Right ventricle myocardium superior (tissue), 1 donor: Measurements from ENCODE around the gene UAP1L1. TPM values are rescaled to one million over a fixed set of nuclear protein-coding genes. Genes with fewer than 3 reads are reported as not detected.

ENCODE experiments used
- ATAC-seq: fragments of 200-7000 bp; cut with Tn5 transposase; one replicate; pipeline ENCODE4 v1.9.1; 2020; ENCODE audit warnings: mild to moderate bottlenecking; ENCODE audit not compliant: poor library complexity
- DNase-seq: peaks from one replicate; pipeline ENCODE4 v3.0.0-alpha.2; 2020
- intact Hi-C: fragments of 100-400 bp; cut with DNase I; formaldehyde crosslinking; loops from one replicate; pipeline ENCODE4 v1.11.2; 2022
- total RNA-seq: library from RNA; stranded (reverse); fragmentation: NEBNext Ultra II Directional; extraction: Animal tissue kit (Norgen Biotek cat#: 25700); gene quantifications from one replicate; pipeline ENCODE4 v1.2.1, GENCODE V29; 2021
- donor health status: DM: no; HTN: yes; CAD: no; lungs with severe emphysema.

The UAP1L1 gene
- total RNA-seq, 1 donor from 2014 or later: 11.3 TPM

DNA sequence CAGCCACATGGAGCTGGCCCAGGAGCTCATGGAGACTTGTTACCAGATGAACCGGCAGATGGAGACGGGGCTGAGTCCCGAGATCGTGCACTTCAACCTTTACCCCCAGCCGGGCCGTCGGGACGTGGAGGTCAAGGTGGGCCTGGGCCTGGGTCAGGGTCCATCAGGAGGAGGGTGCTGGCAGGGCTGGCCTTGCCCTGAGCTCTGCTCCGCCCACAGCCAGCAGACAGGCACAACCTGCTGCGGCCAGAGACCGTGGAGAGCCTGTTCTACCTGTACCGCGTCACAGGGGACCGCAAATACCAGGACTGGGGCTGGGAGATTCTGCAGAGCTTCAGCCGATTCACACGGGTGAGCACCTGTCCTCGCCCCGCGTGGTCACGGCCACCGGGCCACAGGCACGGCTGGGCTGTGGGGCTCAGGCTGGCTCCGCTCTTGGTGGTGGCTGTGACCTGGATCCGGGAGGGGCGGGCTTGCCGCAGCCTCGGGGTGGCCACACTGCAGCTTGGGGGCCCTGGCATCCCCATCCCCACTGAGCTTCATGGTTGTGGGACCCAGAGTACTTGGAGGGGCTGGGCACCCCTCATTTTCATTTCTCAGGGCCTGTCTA lies 30.1 kb downstream of the UAP1L1 start:
- ATAC-seq (no peak), DNase-seq (no peak)
- intact Hi-C loops: no loop called here

DNA sequence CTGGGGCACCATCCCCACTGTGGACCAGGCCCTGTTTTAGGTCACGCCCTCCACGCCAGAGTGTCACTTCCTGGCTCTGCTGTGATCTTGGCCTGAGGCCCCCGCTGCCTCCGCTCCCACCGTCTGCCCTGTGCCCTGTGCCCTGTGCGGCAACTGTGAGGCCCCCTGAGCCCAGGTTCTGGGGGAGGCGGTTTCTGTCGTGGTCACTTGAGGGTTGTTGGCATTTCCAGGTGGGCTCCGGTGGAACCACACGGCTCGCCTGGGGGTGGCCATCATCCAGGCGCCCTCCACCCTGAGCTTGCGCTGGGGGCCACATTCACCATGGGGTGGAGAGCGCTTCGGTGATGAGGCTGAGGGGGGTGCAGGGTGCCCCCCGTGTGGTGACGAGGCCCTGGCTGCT lies 30.7 kb downstream of the UAP1L1 start:
- intact Hi-C loops: no loop called here
- ATAC-seq (no peak), DNase-seq (no peak)

DNA sequence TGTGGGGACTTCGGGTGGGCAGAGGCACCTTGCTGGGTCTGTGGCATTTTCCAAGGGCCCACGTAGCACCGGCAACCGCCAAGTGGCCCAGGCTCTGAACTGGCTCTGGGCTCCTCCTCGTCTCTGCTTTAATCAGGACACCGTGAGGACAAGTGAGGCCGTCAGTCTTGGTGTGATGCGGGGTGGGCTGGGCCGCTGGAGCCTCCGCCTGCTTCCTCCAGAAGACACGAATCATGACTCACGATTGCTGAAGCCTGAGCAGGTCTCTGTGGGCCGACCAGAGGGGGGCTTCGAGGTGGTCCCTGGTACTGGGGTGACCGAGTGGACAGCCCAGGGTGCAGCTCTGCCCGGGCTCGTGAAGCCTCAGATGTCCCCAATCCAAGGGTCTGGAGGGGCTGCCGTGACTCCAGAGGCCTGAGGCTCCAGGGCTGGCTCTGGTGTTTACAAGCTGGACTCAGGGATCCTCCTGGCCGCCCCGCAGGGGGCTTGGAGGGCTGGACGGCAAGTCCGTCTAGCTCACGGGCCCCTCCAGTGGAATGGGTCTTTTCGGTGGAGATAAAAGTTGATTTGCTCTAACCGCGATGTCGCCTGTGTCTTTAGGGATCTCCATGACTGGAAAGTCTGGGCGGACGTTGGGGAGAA lies 31.4 kb downstream of the UAP1L1 start:
- ATAC-seq: no peak
- DNase-seq: no peak
- intact Hi-C loops: no loop called here

DNA sequence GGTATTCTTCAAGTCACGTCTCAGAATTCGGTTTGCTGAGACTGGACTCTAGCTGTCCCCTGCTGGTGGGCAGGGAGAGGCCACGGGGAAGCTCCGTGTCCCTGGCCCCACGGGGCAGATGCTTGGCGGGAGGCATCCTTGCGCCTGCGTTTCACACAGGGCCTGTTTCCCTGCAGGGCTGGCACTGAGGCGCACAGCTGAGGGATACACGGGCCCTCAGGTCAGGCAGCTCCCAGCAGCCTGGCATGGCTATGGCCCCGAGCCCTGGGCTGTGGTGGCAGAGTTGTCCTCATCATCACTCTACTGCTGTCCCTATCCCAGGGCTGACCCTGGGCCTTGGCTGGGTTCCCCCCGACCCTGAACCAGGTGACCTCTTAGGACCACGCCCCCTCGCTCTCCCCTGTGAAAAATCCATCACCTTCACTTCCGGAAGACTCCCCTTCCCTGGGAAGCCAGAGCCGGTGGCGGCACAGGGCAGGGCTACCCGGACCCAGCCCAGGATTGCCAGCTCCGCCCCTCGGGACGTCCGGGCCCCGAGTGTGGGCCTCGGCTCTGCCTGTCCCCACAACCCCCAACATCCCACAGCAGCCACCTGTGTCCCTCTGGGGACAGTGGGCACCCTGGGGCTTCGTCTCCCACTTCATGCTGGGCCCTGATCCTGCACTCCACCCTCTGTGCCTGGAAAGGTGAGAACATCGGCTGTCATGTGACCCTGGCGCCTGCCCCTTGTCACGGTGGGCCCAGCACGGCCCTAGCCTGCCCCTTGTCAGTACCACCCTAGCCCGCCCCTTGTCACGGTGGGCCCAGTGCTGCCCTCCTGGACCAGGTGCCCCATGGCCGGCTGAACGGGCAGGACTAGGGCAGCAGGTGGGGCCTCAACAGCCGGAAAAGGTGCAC lies 32.2 kb downstream of the UAP1L1 start:
- no peak for ATAC-seq
- intact Hi-C loops: no loop called here
- DNase-seq: no peak

DNA sequence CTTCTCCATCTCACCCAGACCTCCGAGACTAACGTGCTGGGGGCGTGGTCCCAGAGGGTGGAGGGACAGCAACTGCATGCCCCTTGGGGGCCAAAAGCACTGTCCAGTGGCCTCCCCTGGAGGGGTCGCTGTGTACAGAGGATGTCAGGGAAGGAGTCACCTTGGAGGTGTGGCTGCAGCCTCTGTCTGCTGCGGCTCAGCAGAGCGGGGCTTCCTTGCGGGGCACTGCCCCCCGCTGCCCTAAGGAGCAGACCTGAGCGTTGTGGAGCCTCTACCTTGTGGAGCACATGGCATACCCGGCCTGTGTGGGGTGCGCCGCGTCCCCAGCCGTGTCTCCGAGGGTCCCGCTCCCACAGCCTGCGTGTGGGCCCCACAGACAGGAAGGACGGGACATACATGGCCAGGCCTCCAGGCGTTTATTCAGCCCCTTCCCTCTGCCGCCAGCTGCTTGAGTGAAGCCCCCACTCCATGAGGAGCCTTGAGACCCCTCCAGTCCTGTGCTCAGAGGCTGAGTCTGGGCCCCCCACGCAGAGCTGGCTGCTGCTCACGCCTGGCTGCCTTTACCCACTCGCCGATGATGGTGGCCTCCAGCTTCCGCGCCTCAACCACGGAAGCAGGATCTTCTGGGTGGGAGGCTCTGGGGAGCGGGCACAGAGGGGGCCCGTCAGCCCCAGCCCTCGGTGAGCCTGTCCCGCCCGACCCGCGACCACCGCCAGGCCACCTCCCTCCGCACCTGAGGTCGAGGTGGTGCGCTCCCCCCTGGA lies 33.0 kb downstream of the UAP1L1 start:
- DNase-seq: no peak
- ATAC-seq: no peak
- intact Hi-C loops: no loop called here

DNA sequence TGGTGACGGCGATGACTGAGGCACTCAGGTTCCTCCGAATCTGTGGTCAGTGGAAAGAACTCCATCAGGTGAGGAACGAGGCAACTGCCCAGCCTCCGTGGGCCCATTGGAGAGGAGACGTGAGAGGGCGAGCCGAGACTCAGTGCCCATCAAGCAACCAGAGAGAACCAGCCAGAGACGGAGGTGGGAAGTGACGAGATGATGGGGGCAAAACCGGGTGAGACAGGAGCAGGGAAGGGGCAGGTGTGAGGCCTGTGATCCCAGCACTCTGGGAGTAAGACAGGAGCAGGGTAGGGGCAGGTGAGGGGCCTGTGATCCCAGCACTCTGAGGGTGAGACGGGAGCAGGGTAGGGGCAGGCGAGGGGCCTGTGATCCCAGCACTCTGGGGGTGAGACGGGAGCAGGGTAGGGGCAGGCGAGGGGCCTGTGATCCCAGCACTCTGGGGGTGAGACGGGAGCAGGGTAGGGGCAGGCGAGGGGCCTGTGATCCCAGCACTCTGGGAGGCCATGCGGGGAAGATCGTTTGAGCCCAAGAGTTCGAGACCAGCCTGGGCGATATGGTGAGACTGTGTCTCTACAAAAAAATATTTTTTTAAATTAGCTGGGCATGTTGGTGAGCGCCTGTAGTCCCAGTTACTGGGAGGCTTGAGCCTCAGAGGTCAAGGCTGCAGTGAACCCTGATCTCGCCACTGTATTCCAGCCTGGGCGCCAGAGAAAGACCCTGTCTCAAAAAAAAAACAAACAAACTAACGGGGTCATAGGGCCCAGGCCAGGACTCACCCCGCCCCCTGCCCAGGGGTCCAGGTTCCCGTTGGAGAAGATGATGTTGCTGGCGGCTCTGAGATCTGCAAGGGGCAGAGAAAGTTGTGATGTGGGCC lies 33.8 kb downstream of the UAP1L1 start:
- no peak for DNase-seq
- no peak for ATAC-seq
- intact Hi-C loops: no loop called here

DNA sequence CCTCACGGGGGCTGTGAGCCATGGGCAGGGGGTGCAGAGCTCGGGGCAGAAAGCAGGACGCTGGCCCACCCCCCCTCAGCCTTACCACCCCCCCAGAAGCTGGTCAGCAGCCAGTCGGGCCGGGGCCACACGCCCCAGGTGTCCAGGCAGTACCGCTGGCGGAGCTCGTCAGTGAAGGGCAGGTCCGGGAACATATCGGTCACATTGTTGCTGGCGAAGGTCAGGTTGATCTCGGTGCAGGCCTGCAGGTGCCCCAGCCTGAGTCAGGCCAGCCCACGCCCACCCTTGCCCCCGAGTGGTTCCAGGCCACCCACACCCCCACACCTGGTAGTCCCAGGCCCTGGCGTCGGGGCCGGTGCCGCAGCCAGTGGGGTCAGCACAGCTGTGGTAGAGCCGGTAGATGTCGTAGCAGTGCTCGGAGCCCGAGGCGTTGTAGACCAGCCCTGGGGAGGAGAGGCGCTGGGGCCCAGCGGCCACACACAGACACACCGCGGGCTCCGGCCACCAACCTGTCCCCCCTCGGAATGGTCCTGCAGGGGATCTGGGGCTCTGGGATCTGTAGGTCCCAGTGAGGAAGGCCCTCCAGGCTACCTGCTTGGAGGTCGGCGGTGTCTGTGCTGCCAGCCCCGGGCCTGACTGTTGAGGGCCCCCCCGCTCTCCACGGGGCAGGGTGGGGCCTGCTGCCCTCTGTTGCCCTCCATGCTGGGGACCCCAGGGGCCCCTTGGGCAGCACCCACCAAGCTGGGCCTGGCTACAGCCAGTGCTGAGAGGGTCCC lies 34.7 kb downstream of the UAP1L1 start:
- no peak for ATAC-seq
- no peak for DNase-seq
- intact Hi-C loops: no loop called here

DNA sequence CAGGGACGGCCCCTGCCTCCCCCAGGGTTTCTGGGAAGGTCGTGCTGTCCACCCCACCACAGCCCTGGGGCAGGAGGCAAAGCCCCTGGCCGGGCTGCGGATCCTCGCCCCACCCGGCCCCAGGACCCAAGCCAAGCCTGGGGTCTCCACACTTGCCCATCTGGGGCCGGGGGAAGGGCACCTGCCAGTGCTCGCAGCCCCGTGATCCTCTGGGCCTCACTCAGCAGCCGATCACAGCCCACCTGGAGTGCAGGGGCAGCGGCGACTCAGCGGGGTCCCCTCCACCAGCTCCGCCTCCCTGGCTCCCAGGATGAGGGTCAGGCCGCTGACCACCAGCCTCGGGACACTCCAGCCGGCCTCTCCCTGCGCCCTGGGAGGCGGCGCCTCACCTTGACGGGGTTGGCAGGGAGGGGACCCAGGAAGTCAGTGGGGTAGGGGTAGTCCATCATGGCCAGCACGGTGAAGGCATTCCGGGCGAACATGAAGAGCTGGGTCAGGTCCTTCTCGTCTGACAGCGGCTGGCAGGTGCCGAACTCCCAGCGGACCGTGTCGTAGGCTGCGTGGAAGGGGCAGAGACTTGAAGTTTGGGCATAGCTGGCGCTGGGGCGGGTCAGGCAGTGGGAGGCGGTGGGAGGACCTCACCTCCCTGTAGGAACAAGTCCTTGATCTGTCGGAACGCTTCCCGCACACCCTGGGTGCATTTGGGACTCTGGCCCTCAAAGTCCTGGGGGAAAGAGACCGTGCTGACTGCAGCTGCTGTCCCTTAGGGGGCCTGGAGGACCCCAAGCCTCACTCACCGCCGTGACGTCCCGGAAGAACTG lies 35.5 kb downstream of the UAP1L1 start:
- intact Hi-C loops: no loop called here
- no peak for ATAC-seq
- no peak for DNase-seq

DNA sequence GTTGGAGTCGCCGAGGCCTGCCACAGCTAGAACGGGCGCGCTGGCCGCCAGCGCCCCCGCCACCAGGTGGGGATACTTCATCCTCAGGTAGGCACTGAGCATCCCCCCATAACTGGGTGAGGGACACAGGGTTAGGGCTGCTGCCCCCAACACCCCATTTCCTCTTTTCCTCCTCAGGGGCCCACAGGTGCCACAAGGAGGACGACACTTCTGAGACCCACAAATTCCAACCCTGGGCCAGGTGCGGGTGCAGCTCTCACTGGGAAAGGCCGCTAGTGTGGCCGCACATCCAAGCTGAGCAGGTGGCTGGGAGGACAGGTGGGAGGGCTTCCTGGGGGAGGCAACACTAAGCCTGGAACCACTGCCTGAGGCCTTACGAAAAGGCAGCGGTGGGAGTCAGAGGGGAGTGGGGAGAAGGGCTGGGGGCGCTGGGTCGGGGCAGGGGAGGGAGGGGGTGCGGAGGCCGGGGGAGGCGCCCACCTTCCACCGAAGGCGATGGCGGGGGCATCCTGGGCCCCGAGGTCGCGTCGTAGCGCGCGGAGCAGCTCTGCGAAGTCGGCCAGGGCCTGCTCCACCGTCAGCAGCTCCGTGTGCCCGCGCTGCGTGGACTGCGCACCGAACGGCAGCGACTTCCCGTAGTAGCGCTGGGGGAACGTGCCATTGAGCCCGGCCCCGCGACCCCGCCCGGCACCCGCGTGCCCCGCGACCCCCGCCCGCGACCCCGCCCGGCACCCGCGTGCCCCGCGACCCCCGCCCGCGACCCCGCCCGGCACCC lies 36.3 kb downstream of the UAP1L1 start:
- ATAC-seq (no peak), DNase-seq (no peak)
- intact Hi-C loops: no loop called here

DNA sequence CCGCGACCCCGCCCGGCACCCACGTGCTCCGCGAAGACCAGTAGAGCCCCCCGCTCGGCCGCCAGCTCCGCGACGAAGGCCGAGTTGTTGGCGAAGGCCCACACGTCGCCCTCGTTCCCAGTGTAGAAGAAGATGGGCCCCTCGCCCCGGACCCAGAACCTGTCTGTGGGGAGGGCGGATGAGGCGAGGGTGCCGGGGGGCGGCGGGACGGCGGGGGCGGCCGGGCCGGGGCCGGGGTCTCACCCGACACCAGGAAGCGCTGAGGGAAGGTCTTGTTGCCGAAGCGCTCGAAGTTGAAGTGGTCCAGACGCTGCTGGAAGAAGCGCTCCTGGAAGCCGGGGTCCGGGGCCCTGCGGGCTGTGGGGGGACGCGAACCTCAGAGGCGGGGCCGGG lies 36.9 kb downstream of the UAP1L1 start:
- intact Hi-C loops: no loop called here
- no peak for DNase-seq

DNA sequence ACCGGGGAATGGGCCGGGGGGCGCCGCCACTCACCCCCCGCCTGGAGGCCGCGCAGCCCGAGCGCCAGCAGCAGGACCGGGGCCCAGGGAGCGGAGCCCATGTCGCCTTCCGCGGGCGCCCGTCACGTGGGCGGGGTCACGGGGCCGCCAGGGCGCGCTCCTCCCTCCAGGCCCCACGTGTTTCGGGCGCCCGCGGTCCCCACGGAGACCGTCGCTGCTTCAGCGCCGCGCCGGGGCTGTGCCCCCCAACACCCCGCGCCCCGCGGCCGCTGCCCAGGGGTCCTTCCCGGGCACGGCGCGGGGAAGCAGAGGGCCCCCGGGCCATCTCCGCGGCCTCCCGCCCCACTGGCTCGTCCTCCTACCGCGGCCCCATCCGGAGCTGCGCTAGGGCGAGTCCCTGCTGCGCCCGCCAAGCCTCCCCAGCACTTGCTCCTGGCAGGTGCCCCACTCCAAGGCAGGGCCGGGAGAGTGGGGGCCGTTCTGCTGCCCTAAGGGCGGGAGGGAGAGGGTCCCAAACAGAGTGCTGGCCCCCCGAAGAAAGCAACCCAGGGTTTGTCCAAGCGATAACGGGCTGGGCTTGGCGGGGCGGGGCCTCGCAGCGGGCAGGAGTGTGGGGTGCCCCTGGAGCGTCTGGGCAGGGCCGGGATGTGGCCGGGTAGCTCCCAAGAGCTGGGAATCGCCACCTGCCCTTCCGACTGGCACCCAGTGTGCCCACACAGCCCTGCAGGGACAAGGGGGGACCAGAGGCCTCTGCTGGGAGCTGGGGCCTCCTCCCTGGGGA lies 37.5 kb downstream of the UAP1L1 start, which contains the start of gene DPP7:
Gene DPP7 (minus strand): TSS at position 121 of the 781 bp plus-strand sequence. CDS start 20 bp downstream, at position 101.
- ATAC-seq: peak; percentile 88
- intact Hi-C loops: no loop called here
- peak; percentile 89 for DNase-seq

More for the DNA sequence above, 36.9 kb downstream of the UAP1L1 start:
- peak; percentile 0 for ATAC-seq

DNA sequence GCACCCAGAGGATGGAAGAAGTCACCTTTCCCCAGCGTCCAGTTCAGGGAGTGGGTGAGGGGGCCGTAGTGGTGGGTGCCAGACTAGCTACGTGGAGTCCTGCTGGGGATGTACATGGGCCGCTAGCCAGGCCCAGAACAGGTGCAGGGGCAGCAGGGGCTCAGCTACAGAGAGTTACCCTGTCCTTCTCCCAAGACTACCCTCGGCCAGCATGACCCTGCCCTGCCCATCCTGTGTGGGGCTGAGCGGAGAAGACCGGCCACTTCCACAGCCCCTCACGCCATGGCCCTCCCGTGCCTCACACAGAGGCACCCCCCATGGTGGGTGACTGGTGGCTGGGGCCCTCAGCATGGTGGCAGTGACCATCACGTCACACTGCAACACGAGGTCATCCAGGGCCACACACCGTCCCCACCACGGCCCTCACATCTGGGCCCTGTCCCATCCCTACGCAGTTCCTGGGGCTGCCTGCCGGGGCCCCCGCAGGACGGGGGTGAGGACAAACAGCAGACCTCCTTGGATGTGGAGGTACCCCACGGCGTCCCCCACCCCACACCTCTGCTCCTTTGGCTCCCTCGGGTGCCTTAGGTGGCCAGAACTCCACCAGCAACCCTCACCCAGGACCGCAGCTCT lies 38.2 kb downstream of the UAP1L1 start:
- DNase-seq: no peak
- intact Hi-C loops: no loop called here

DNA sequence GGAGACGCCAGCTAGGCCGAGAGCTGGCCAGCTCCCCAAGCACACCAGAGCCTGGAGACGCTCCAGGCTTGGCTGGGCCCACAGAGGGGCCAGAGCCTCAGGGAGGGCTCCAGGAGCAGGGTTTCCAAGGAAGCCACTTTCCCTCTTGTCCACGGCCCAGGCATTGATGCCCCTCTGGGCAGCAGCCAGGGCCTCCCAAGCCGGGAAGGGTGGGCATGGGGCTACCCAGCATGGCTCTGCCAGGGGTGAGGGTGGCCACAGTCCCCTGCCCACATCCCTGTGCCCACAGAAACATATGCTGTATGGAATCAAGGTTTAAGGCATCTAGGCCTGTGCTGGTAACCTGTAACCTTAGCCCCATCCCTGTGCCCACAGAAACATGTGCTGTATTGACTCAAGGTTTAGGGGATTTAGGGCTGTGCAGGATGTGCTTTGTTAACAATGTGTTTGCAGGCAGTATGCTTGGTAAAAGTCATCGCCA lies 38.8 kb downstream of the UAP1L1 start:
- intact Hi-C loops: no loop called here
- DNase-seq: no peak
- peak; percentile 45 for ATAC-seq

More for the DNA sequence above, 38.2 kb downstream of the UAP1L1 start:
- ATAC-seq: peak; percentile 2

DNA sequence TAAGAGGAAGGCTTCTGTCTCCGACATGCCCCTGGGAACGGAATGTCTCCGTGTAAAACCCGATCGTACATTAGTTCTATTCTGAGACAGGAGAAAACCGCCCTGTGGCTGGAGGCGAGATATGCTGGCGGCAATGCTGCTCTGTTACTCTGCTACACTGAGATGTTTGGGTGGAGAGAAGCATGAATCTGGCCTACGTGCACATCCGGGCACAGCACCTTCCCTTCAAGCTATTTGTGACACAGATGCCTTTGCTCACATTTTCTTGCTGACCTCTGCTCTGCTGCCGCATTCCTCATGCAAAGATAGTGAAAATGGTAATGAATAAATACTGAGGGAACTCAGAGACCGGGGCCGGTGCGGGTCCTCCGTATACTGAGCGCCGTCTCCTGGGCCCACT lies 39.4 kb downstream of the UAP1L1 start:
- DNase-seq: no peak
- intact Hi-C loops: no loop called here
- peak; percentile 16 for ATAC-seq
